Thyroid gland (tissue), 4 donors: ENCODE measurements around the gene APP.

ENCODE experiments used
- CTCF ChIP-seq, 6 experiments: fragments of 200-600 bp in 3 of 6; fragments of 450-650 bp in 3 of 6; sonication (generic) in 3 of 6; IDR thresholded peaks; one replicate each; pipeline ENCODE4 v1.5.1; 2016 to 2019; ENCODE audit warnings: antibody characterized with exemption in 6 of 6, mild to moderate bottlenecking in 2 of 6, inconsistent platforms in 1 of 6, moderate library complexity in 1 of 6
- POLR2A ChIP-seq, 2 donors: fragments of 450-650 bp; IDR thresholded peaks; one replicate each; pipeline ENCODE4 v1.6.1; 2017; ENCODE audit warnings: antibody characterized with exemption in 2 of 2, mild to moderate bottlenecking in 2 of 2, moderate library complexity in 1 of 2

GRCh38 chr21:26064506-26064905 lies 106.1 kb downstream of the APP start:
- TF ChIP-seq CTCF (IDR thresholded peaks at IDR 0.05) (no peak), POLR2A (IDR thresholded peaks at IDR 0.05) (no peak)
